Panc1 (cell line): ENCODE measurements around the gene KIAA1614.

Source experiments
- POLR2AphosphoS5 ChIP-seq: IDR thresholded peaks from 2 replicates; pipeline ENCODE4 v1.6.1; 2012; ENCODE audit warnings: mild to moderate bottlenecking, low read depth, low read length, moderate library complexity
- TF ChIP-seq, protein P1 (sequence below): fragments of 450-650 bp; IDR thresholded peaks from 2 replicates; pipeline ENCODE4 v1.5.1; 2017; ENCODE audit warnings: mild to moderate bottlenecking
- TF ChIP-seq, protein P2 (sequence below), 2 experiments: IDR thresholded peaks; 2 replicates each; pipeline ENCODE4 v1.6.1; 2011 to 2012; ENCODE audit warnings: low read depth in 2 of 2, control low read depth in 1 of 2, low read length in 1 of 2, mild to moderate bottlenecking in 1 of 2, moderate library complexity in 1 of 2; ENCODE audit not compliant: insufficient read depth in 1 of 2

DNA sequence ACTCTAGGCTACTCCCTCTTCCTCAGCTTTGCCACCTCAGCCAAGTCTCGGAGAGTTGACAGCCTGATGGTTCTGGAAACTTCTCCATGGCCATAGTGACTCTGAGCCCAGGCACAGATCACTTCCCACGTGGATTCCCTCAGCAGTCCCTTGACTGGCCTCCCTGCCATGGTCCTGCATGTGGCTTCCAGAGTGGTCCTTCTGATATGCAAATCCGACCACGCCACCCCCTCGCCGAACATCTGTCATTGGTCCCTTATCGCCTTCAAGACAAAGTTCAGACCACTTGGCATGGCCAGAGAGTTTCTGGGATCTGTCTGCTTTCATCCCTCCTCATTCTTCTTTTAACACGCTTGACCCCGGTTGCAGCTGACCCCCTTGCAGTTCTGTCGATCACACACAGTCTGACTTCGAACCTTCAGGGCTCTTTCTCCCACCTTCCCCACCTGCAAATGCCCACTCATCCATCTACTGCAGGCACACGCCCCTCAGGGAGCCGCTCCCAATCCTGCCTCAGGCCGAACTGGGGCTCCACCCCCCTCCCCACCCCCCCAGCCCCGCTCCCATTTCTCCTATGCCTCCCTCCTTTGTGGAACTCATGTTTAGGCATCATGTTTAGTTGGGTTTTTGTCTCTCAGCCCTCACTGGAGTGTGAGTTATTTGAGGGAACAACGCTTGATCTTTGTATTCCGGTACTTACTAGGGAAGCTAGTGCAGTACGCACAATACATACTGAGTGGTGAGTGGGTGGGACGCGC lies 29.0 kb downstream of the KIAA1614 start:
- TF ChIP-seq, protein P1, sequence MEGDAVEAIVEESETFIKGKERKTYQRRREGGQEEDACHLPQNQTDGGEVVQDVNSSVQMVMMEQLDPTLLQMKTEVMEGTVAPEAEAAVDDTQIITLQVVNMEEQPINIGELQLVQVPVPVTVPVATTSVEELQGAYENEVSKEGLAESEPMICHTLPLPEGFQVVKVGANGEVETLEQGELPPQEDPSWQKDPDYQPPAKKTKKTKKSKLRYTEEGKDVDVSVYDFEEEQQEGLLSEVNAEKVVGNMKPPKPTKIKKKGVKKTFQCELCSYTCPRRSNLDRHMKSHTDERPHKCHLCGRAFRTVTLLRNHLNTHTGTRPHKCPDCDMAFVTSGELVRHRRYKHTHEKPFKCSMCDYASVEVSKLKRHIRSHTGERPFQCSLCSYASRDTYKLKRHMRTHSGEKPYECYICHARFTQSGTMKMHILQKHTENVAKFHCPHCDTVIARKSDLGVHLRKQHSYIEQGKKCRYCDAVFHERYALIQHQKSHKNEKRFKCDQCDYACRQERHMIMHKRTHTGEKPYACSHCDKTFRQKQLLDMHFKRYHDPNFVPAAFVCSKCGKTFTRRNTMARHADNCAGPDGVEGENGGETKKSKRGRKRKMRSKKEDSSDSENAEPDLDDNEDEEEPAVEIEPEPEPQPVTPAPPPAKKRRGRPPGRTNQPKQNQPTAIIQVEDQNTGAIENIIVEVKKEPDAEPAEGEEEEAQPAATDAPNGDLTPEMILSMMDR, result no peak
- TF ChIP-seq, protein P2, sequence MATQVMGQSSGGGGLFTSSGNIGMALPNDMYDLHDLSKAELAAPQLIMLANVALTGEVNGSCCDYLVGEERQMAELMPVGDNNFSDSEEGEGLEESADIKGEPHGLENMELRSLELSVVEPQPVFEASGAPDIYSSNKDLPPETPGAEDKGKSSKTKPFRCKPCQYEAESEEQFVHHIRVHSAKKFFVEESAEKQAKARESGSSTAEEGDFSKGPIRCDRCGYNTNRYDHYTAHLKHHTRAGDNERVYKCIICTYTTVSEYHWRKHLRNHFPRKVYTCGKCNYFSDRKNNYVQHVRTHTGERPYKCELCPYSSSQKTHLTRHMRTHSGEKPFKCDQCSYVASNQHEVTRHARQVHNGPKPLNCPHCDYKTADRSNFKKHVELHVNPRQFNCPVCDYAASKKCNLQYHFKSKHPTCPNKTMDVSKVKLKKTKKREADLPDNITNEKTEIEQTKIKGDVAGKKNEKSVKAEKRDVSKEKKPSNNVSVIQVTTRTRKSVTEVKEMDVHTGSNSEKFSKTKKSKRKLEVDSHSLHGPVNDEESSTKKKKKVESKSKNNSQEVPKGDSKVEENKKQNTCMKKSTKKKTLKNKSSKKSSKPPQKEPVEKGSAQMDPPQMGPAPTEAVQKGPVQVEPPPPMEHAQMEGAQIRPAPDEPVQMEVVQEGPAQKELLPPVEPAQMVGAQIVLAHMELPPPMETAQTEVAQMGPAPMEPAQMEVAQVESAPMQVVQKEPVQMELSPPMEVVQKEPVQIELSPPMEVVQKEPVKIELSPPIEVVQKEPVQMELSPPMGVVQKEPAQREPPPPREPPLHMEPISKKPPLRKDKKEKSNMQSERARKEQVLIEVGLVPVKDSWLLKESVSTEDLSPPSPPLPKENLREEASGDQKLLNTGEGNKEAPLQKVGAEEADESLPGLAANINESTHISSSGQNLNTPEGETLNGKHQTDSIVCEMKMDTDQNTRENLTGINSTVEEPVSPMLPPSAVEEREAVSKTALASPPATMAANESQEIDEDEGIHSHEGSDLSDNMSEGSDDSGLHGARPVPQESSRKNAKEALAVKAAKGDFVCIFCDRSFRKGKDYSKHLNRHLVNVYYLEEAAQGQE (IDR thresholded peaks at IDR 0.05; ENCODE audit: insufficient read depth in 1 of 2, low read depth in 2 of 2, low read length in 1 of 2), result no peak
- no peak for TF ChIP-seq POLR2AphosphoS5
